IMR-90 (cell line): ENCODE measurements around the gene TENM3. TPM values are rescaled to one million over a fixed set of nuclear protein-coding genes. Genes with fewer than 3 reads are reported as not detected.

ENCODE experiments used
- ATAC-seq: fragments of 200-7000 bp; cut with Tn5 transposase; 2 replicates; pipeline ENCODE4 v1.9.1; 2020; ENCODE audit warnings: low read depth, mild to moderate bottlenecking, moderate library complexity
- BruUV-seq: library from RNA; stranded (reverse); fragments of 400-500 nt; replicated peaks from 2 replicates; lab custom pipeline; 2021; lab: Mats Ljungman, UMichigan
- CTCF ChIA-PET: fragments of 300-600 bp; formaldehyde crosslinking; extraction: SDS; loops from one replicate; lab custom pipeline; 2021; ENCODE audit warnings: antibody characterized with exemption; lab: Yijun Ruan, JAX
- POLR2A ChIA-PET: fragments of 300-600 bp; sonication (Branson Sonifier 250); formaldehyde crosslinking; loops from one replicate; lab custom pipeline; 2022; ENCODE audit warnings: antibody characterized with exemption; ENCODE audit not compliant: unreplicated experiment; lab: Charles Lee
- DNase-seq: peaks from one replicate; pipeline ENCODE4 v3.0.0; 2013
- H2AFZ ChIP-seq: replicated peaks from 2 replicates; pipeline ENCODE3; 2013; ENCODE audit warnings: low read length, mild to moderate bottlenecking; ENCODE audit not compliant: poor library complexity
- H2AK5ac ChIP-seq: 2 replicates; pipeline ENCODE4 v1.6.1; 2013; ENCODE audit warnings: low read depth, low read length, inconsistent platforms
- H2AK9ac ChIP-seq: replicated peaks from 2 replicates; pipeline ENCODE3; 2013; ENCODE audit warnings: mild to moderate bottlenecking, low read depth, low read length, moderate library complexity; ENCODE audit not compliant: poor library complexity
- H2BK120ac ChIP-seq: 2 replicates; pipeline ENCODE4 v1.6.1; 2013; ENCODE audit warnings: low read depth, low read length, inconsistent platforms
- H2BK15ac ChIP-seq: 3 replicates; pipeline ENCODE4 v1.6.1; 2013; ENCODE audit warnings: low read depth, low read length, inconsistent platforms
- H2BK20ac ChIP-seq: 2 replicates; pipeline ENCODE4 v1.6.1; 2013; ENCODE audit warnings: low read depth, mild to moderate bottlenecking, inconsistent platforms, low read length, moderate library complexity
- H2BK5ac ChIP-seq: 2 replicates; pipeline ENCODE4 v1.6.1; 2013; ENCODE audit warnings: mild to moderate bottlenecking, low read depth, low read length, inconsistent platforms; ENCODE audit not compliant: poor library complexity, severe bottlenecking
- H3K14ac ChIP-seq: replicated peaks from 2 replicates; pipeline ENCODE4 v1.6.1; 2013; ENCODE audit warnings: low read depth, low read length, inconsistent platforms
- H3K18ac ChIP-seq: 2 replicates; pipeline ENCODE4 v1.6.1; 2013; ENCODE audit warnings: low read depth, low read length, control low read depth
- H3K23ac ChIP-seq: 2 replicates; pipeline ENCODE4 v1.6.1; 2013; ENCODE audit warnings: low read depth, low read length, inconsistent platforms
- H3K27ac ChIP-seq: 2 replicates; pipeline ENCODE4 v1.5.1; 2013; ENCODE audit warnings: mild to moderate bottlenecking, control low read depth, low read length; ENCODE audit not compliant: insufficient read depth
- H3K27me3 ChIP-seq: 2 replicates; pipeline ENCODE4 v1.6.1; 2013; ENCODE audit warnings: low read length; ENCODE audit not compliant: control insufficient read depth, insufficient read depth
- H3K36me3 ChIP-seq: 2 replicates; pipeline ENCODE4 v1.6.1; 2013; ENCODE audit warnings: low read length, mixed read lengths; ENCODE audit not compliant: control insufficient read depth, insufficient read depth
- H3K4ac ChIP-seq: 2 replicates; pipeline ENCODE4 v1.6.1; 2013; ENCODE audit warnings: low read depth, low read length, inconsistent platforms
- H3K4me1 ChIP-seq: 2 replicates; pipeline ENCODE4 v1.6.1; 2013; ENCODE audit warnings: low read length, mixed read lengths; ENCODE audit not compliant: control insufficient read depth, insufficient read depth
- H3K4me2 ChIP-seq: 2 replicates; pipeline ENCODE4 v1.6.1; 2013; ENCODE audit warnings: low read depth, mild to moderate bottlenecking, control low read depth, low read length, moderate library complexity
- H3K4me3 ChIP-seq: 2 replicates; pipeline ENCODE4 v1.5.1; 2013; ENCODE audit warnings: low read depth, mild to moderate bottlenecking, control low read depth, low read length, moderate library complexity; ENCODE audit not compliant: insufficient read depth
- H3K56ac ChIP-seq: 2 replicates; pipeline ENCODE4 v1.6.1; 2013; ENCODE audit warnings: low read length, inconsistent platforms; ENCODE audit not compliant: insufficient read depth; ENCODE audit errors: extremely low read depth
- H3K79me1 ChIP-seq, 2 experiments: 2 replicates each; pipeline ENCODE4 v1.6.1; 2013; ENCODE audit warnings: low read length in 2 of 2, inconsistent platforms in 1 of 2, low read depth in 1 of 2
- H3K9ac ChIP-seq: 2 replicates; pipeline ENCODE4 v1.6.1; 2013; ENCODE audit warnings: low read depth, low read length, control low read depth
- H3K9me1 ChIP-seq: 2 replicates; pipeline ENCODE4 v1.6.1; 2013; ENCODE audit warnings: low read length, inconsistent platforms; ENCODE audit not compliant: insufficient read depth
- H3K9me3 ChIP-seq: 2 replicates; pipeline ENCODE4 v1.6.1; 2013; ENCODE audit warnings: low read length; ENCODE audit not compliant: control insufficient read depth, insufficient read depth
- H4K20me1 ChIP-seq: 2 replicates; pipeline ENCODE4 v1.6.1; 2013; ENCODE audit warnings: low read length, inconsistent platforms; ENCODE audit not compliant: insufficient read depth
- H4K5ac ChIP-seq: 2 replicates; pipeline ENCODE4 v1.6.1; 2013; ENCODE audit warnings: mild to moderate bottlenecking, low read depth, low read length, control low read depth
- H4K8ac ChIP-seq, 2 experiments: 2 replicates each; pipeline ENCODE4 v1.6.1; 2013; ENCODE audit warnings: low read depth in 2 of 2, low read length in 2 of 2, control low read depth in 1 of 2, inconsistent platforms in 1 of 2
- H4K91ac ChIP-seq: 2 replicates; pipeline ENCODE4 v1.6.1; 2013; ENCODE audit warnings: low read depth, low read length, inconsistent platforms; ENCODE audit not compliant: insufficient read depth
- BHLHE40 ChIP-seq: fragments of 150-350 bp; IDR thresholded peaks from 2 replicates; pipeline ENCODE4 v1.6.1; 2016; ENCODE audit warnings: mild to moderate bottlenecking, low read depth, low read length
- ELK1 ChIP-seq: fragments of 150-350 bp; IDR thresholded peaks from 2 replicates; pipeline ENCODE4 v1.6.1; 2016; ENCODE audit warnings: low read depth, mild to moderate bottlenecking, low read length, moderate library complexity, borderline replicate concordance
- MXI1 ChIP-seq: IDR thresholded peaks from 2 replicates; pipeline ENCODE4 v1.6.1; 2012; ENCODE audit warnings: low read depth, mild to moderate bottlenecking, low read length, moderate library complexity, borderline replicate concordance
- RCOR1 ChIP-seq: IDR thresholded peaks from 2 replicates; pipeline ENCODE4 v1.6.1; 2012; ENCODE audit warnings: mild to moderate bottlenecking, low read length, improper control_type of control experiment; ENCODE audit not compliant: insufficient replicate concordance
- USF2 ChIP-seq: fragments of 150-350 bp; IDR thresholded peaks from 2 replicates; pipeline ENCODE4 v1.6.1; 2017; ENCODE audit warnings: mild to moderate bottlenecking, antibody characterized with exemption, low read length, low read depth
- WGBS, 2 experiments: methylation state at CpG; one replicate each; pipeline versions ENCODE4 v1.1.5 to v1.1.7; 2013; ENCODE audit warnings: missing lambda C conversion rate in 2 of 2; ENCODE audit not compliant: insufficient read length in 1 of 2; ENCODE audit errors: extremely low coverage in 2 of 2; 5-methylcytosine and 5-hydroxymethylcytosine counted together
- dilution Hi-C: fragments of 300-500 bp; cut with HindIII; formaldehyde crosslinking; loops from one replicate; pipeline ENCODE4 v1.14.3; 2018; ENCODE audit warnings: low sequenced_read_pairs; ENCODE audit not compliant: unreplicated experiment
- in situ Hi-C: fragments of 300-500 bp; cut with MboI; formaldehyde crosslinking; loops from 3 replicates; pipeline ENCODE4 v1.14.3; 2019; ENCODE audit warnings: low sequenced_read_pairs, inconsistent platforms, mixed read lengths
- intact Hi-C: fragments of 100-400 bp; cut with micrococcal nuclease; formaldehyde crosslinking; loops from 2 replicates; pipeline ENCODE4 v1.10.0; 2022
- polyA plus RNA-seq, 3 experiments: library from polyadenylated mRNA; depleted of rRNA; stranded (reverse); fragments of >200 nt; gene quantifications; 2 replicates each; pipeline ENCODE4 v1.2.3, GENCODE V29; 2012; ENCODE audit warnings: low replicate concordance in 1 of 3
- total RNA-seq: library from RNA; depleted of rRNA; stranded (reverse); fragments of >200 nt; gene quantifications from 2 replicates; pipeline ENCODE4 v1.2.3, GENCODE V29; 2012

TENM3 gene
- total and polyA plus RNA-seq, 2 of the 4 experiments (the other 2 are of a cell fraction): 29.9 to 173 TPM

GRCh38 chr4:182616476-182616875 lies 373.3 kb downstream of the TENM3 start:
- H4K20me1 ChIP-seq: no peaks in the 10 kb centered on the region
- no peak overlapping the region for H2AK9ac ChIP-seq
- H3K4ac ChIP-seq: no peak overlapping the region
- DNase-seq: no peak
- H3K23ac ChIP-seq: no peak overlapping the region
- WGBS, 2 experiments: no CpG with 5 or more reads among the region's 4 CpGs
- dilution Hi-C loops: no loop called here
- TF ChIP-seq BHLHE40 (no peak), MXI1 (no peak), ELK1 (no peak), RCOR1 (no peak), USF2 (no peak)
- no peaks in the 10 kb centered on the region for H3K79me1 ChIP-seq
- H2BK20ac ChIP-seq: no peak overlapping the region
- no peaks in the 10 kb centered on the region for H3K9me3 ChIP-seq
- H3K27me3 ChIP-seq: no peaks in the 10 kb centered on the region
- H3K36me3 ChIP-seq: no peaks in the 10 kb centered on the region
- H3K4me2 ChIP-seq: no peak overlapping the region
- no peak overlapping the region for H3K9ac ChIP-seq
- no TSS peak for BruUV-seq
- no peak overlapping the region for H3K18ac ChIP-seq
- POLR2A ChIA-PET: no interaction called here
- no peak overlapping the region for H2AFZ ChIP-seq
- no peaks in the 10 kb centered on the region for H3K9me1 ChIP-seq
- no peak overlapping the region for H3K14ac ChIP-seq
- H3K56ac ChIP-seq: no peak overlapping the region
- in situ Hi-C loops: no loop called here
- H4K5ac ChIP-seq: no peak overlapping the region
- no peak overlapping the region for H3K4me3 ChIP-seq
- H2BK120ac ChIP-seq: no peak overlapping the region
- no peaks in the 10 kb centered on the region for H3K4me1 ChIP-seq
- CTCF ChIA-PET: interaction anchor here (0.7 kb wide), 1 partner anchor 38 kb away, joined by 3 read pairs; no protein-coding TSS in a partner anchor
- H4K91ac ChIP-seq: no peak overlapping the region
- H4K8ac ChIP-seq: no peak overlapping the region
- H2BK5ac ChIP-seq: no peak overlapping the region
- intact Hi-C loops: no loop called here
- no peak overlapping the region for H3K27ac ChIP-seq
- no peak overlapping the region for H2BK15ac ChIP-seq
- no peak for ATAC-seq
- H2AK5ac ChIP-seq: no peak overlapping the region
